K562 (cell line): ENCODE measurements around the gene FGFBP2. TPM values are rescaled to one million over a fixed set of nuclear protein-coding genes. Genes with fewer than 3 reads are reported as not detected.

Experiments
- ATAC-seq: fragments of 200-7000 bp; cut with Tn5 transposase; 3 replicates; pipeline ENCODE4 v1.9.1; 2020; ENCODE audit warnings: moderate library complexity
- BruUV-seq: library from RNA; stranded (reverse); fragments of 400-500 nt; replicated peaks from 2 replicates; lab custom pipeline; 2021; lab: Mats Ljungman, UMichigan
- CTCF ChIA-PET: fragments of 300-600 bp; formaldehyde crosslinking; extraction: SDS; loops from one replicate; lab custom pipeline; 2021; ENCODE audit warnings: low intra/inter-chr PET ratio; lab: Yijun Ruan, JAX
- POLR2A ChIA-PET: fragments of 300-600, 350-650 bp; sonication (Branson Sonifier 250); formaldehyde crosslinking; extraction: SDS; loops from one replicate; lab custom pipeline; 2021; ENCODE audit warnings: antibody characterized with exemption, inconsistent platforms; lab: Yijun Ruan, JAX
- DNase-seq, 4 experiments: peaks; one replicate each; pipeline versions ENCODE4 v3.0.0 to v3.0.0-alpha.2; 2011 to 2018; ENCODE audit warnings: low spot score in 3 of 4, mixed read lengths in 3 of 4; ENCODE audit errors: extremely low read depth in 1 of 4
- FAIRE-seq: peaks from 2 replicates; lab custom pipeline; 2011; peaks lifted over from hg19 to GRCh38; lab: Jason Lieb, UNC
- H2AFZ ChIP-seq: 2 replicates; pipeline ENCODE4 v1.6.0; 2011; ENCODE audit warnings: low read depth, low read length, control low read depth, inconsistent platforms
- H3K27ac ChIP-seq: fragments of 200-600 bp; 3 replicates; pipeline ENCODE4 v1.8.0; 2011; ENCODE audit warnings: low read depth, mild to moderate bottlenecking, control low read depth, inconsistent platforms, low read length, moderate library complexity, mixed read lengths; ENCODE audit errors: extremely low read depth
- H3K27me3 ChIP-seq, 2 experiments: fragments of 300-600 bp in 1 of 2; 2 replicates in 1 of 2; 3 replicates in 1 of 2; pipeline versions ENCODE4 v1.6.0 to v1.8.0; 2011; ENCODE audit warnings: inconsistent platforms in 2 of 2, low read length in 2 of 2, mild to moderate bottlenecking in 1 of 2, mixed read lengths in 1 of 2, moderate library complexity in 1 of 2; ENCODE audit not compliant: control insufficient read depth in 2 of 2, insufficient read depth in 2 of 2
- H3K36me3 ChIP-seq: fragments of 300-600 bp; 3 replicates; pipeline ENCODE4 v1.8.0; 2011; ENCODE audit warnings: mild to moderate bottlenecking, low read length, inconsistent platforms; ENCODE audit not compliant: control insufficient read depth, insufficient read depth
- H3K4me1 ChIP-seq, 2 experiments: fragments of 200-600 bp in 1 of 2; replicated peaks in 1 of 2; 2 replicates in 1 of 2; 3 replicates in 1 of 2; pipeline versions ENCODE4 v1.5.1 to v1.8.0; 2011; ENCODE audit warnings: inconsistent platforms in 2 of 2, low read length in 2 of 2, mild to moderate bottlenecking in 1 of 2, mixed read lengths in 1 of 2, moderate library complexity in 1 of 2; ENCODE audit not compliant: control insufficient read depth in 2 of 2, insufficient read depth in 2 of 2
- H3K4me2 ChIP-seq: 2 replicates; pipeline ENCODE4 v1.6.1; 2011; ENCODE audit warnings: low read length, control low read depth, inconsistent platforms, mixed read lengths; ENCODE audit not compliant: insufficient read depth
- H3K4me3 ChIP-seq: fragments of 200-600 bp; sonication (generic), shearing (Covaris generic); 2 replicates; pipeline ENCODE4 v1.5.1; 2016; ENCODE audit warnings: control low read depth, inconsistent platforms
- H3K79me2 ChIP-seq: fragments of 200-600 bp; 3 replicates; pipeline ENCODE4 v1.8.0; 2011; ENCODE audit warnings: low read length, inconsistent platforms; ENCODE audit not compliant: control insufficient read depth, insufficient read depth
- H3K9ac ChIP-seq, 2 experiments: 2 replicates each; pipeline versions ENCODE4 v1.6.0 to v1.6.1; 2011; ENCODE audit warnings: low read depth in 2 of 2, low read length in 2 of 2, control low read depth in 1 of 2, inconsistent platforms in 1 of 2, mild to moderate bottlenecking in 1 of 2, mixed read lengths in 1 of 2; ENCODE audit not compliant: insufficient read depth in 1 of 2
- H3K9me1 ChIP-seq: one replicate; pipeline ENCODE4 v1.6.0; 2011; ENCODE audit warnings: inconsistent platforms, mild to moderate bottlenecking, low read length, moderate library complexity; ENCODE audit not compliant: control insufficient read depth, insufficient read depth
- H3K9me3 ChIP-seq: replicated peaks from 2 replicates; pipeline ENCODE4 v1.5.1; 2011; ENCODE audit warnings: low read depth, low read length, inconsistent platforms; ENCODE audit not compliant: control insufficient read depth, insufficient read depth
- H4K20me1 ChIP-seq: replicated peaks from 2 replicates; pipeline ENCODE4 v1.6.1; 2011; ENCODE audit warnings: low read length, inconsistent platforms, mixed read lengths; ENCODE audit not compliant: control insufficient read depth, insufficient read depth
- ESRRB ChIP-seq: fragments of 250-450 bp; sonication (Bioruptor Pico); IDR thresholded peaks from 2 replicates; pipeline ENCODE4 v1.5.0; 2020; ENCODE audit warnings: mild to moderate bottlenecking, moderate library complexity, borderline replicate concordance
- HMGN3 ChIP-seq: IDR thresholded peaks from 2 replicates; pipeline ENCODE4 v1.6.1; 2011; ENCODE audit warnings: borderline replicate concordance, low read depth, mild to moderate bottlenecking, mixed read lengths, low read length; ENCODE audit not compliant: insufficient read length; ENCODE audit errors: extremely low read depth
- HSF4 ChIP-seq: fragments of 250-450 bp; sonication (Bioruptor Pico); IDR thresholded peaks from 2 replicates; pipeline ENCODE4 v2.1.2; 2022; ENCODE audit warnings: mild to moderate bottlenecking, moderate library complexity, borderline replicate concordance
- NFYB ChIP-seq: IDR thresholded peaks from 2 replicates; pipeline ENCODE4 v1.6.1; 2011; ENCODE audit warnings: mild to moderate bottlenecking, moderate library complexity; ENCODE audit not compliant: insufficient read length; ENCODE audit errors: extremely low read depth
- PPARD ChIP-seq: fragments of 250-450 bp; sonication (Bioruptor Pico); IDR thresholded peaks from 2 replicates; pipeline ENCODE4 v1.8.0; 2022; ENCODE audit warnings: inconsistent platforms, mild to moderate bottlenecking, moderate library complexity
- SPI1 ChIP-seq: IDR thresholded peaks from 2 replicates; pipeline ENCODE4 v1.6.1; 2011; ENCODE audit warnings: low read depth, low read length, control low read depth, borderline replicate concordance
- TRIM28 ChIP-seq: fragments of 450-650 bp; IDR thresholded peaks from 2 replicates; pipeline ENCODE4 v1.6.1; 2017
- ZNF133 ChIP-seq: fragments of 250-450 bp; sonication (Bioruptor Pico); IDR thresholded peaks from 2 replicates; pipeline ENCODE4 v1.4.0; 2020; ENCODE audit warnings: mild to moderate bottlenecking
- WGBS: fragments of 100-300 bp; shearing (Covaris generic); methylation state at CpG from one replicate; pipeline ENCODE4 v1.1.6; 2016; ENCODE audit warnings: low coverage, mixed read lengths; ENCODE audit not compliant: insufficient coverage; ENCODE audit errors: missing lambda C conversion rate; 5-methylcytosine and 5-hydroxymethylcytosine counted together
- in situ Hi-C: fragments of 300-500 bp; cut with MboI; formaldehyde crosslinking; loops from 4 replicates; pipeline ENCODE4 v1.15.0; 2018; ENCODE audit warnings: inconsistent platforms, mixed read lengths
- intact Hi-C: fragments of 100-400 bp; cut with micrococcal nuclease; formaldehyde crosslinking; loops from 2 replicates; pipeline ENCODE4 v1.14.2; 2022
- polyA plus RNA-seq, 8 experiments: library from polyadenylated mRNA; depleted of rRNA in 4 of 8; stranded (reverse) in 5 of 8; unstranded in 3 of 8; fragments of >200 nt; fragmentation: Nextera tagmentation in 2 of 8; fragmentation: Illumina TruSeq in 1 of 8; extraction: Ambion mirVana in 2 of 8; extraction: Trizol in 1 of 8; gene quantifications; 2 replicates each; pipeline versions ENCODE4 v1.2.1 to v1.2.3, GENCODE V29; 2011 to 2014; ENCODE audit warnings: inconsistent platforms in 1 of 8, missing spikeins in 1 of 8
- total RNA-seq, 7 experiments: library from RNA; depleted of rRNA in 6 of 7; stranded (reverse); fragments of >200 nt in 6 of 7; fragmentation: Illumina TruSeq in 2 of 7; extraction: Trizol in 2 of 7; gene quantifications; 2 replicates each; pipeline versions ENCODE4 v1.2.1 to v1.2.3, GENCODE V29; 2011 to 2021; ENCODE audit warnings: low replicate concordance in 1 of 7
- TF ChIP-seq, protein P1 (sequence below): fragments of 450-650 bp; IDR thresholded peaks from 2 replicates; pipeline ENCODE4 v1.6.1; 2017; ENCODE audit warnings: mild to moderate bottlenecking, moderate library complexity

Gene FGFBP2
- total and polyA plus RNA-seq, 9 of the 15 experiments (the other 6 are each of a cell fraction or from before 2014, with no cell fraction given), result not detected

DNA sequence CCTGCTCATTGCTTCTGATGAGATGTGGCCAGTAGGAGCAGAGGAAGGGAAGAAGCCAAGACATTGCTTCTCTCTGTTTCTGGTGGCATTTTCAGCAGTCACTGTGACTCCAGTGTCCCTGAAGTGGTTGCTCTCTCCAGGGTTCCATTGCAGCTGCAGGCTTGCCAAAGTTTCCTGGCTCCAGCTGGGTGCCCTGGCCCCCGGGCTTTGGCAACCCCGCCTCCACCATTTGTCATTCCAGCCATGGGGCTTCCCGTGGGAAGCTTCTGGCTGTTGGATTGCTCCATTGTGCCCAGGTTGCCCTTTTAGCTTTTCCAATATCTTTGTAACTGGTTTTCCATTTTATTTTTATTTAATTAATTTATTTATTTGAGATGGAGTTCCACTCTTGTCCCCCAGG, 37.1 kb downstream of the FGFBP2 start:
- H3K9ac ChIP-seq, result no peak overlapping the region
- H3K27ac ChIP-seq, result no peak overlapping the region
- intact Hi-C loops, result no loop called here
- H4K20me1 ChIP-seq, result no peaks in the 10 kb centered on the region
- no peak for TF ChIP-seq TRIM28
- H3K36me3 ChIP-seq, result no peaks in the 10 kb centered on the region
- ATAC-seq, result no peak
- no TSS peak for BruUV-seq
- no peak for DNase-seq
- H3K9me1 ChIP-seq, result no peaks in the 10 kb centered on the region
- H3K27me3 ChIP-seq, result peaks cover 0 to 27% of the 10 kb centered on the region in 2 experiments; a peak in 4 of 5 replicates
- in situ Hi-C loops, result no loop called here
- H3K4me3 ChIP-seq, result no peak overlapping the region
- ChIA-PET POLR2A (no interaction called here), CTCF (no interaction called here)
- H3K9me3 ChIP-seq, result no peaks in the 10 kb centered on the region
- H3K4me1 ChIP-seq, result no peaks in the 10 kb centered on the region
- H3K4me2 ChIP-seq, result no peak overlapping the region
- FAIRE-seq, result no peak
- H2AFZ ChIP-seq, result no peak overlapping the region
- WGBS, result 0% methylated on average over 3 of the region's 3 CpGs
- no peaks in the 10 kb centered on the region for H3K79me2 ChIP-seq

DNA sequence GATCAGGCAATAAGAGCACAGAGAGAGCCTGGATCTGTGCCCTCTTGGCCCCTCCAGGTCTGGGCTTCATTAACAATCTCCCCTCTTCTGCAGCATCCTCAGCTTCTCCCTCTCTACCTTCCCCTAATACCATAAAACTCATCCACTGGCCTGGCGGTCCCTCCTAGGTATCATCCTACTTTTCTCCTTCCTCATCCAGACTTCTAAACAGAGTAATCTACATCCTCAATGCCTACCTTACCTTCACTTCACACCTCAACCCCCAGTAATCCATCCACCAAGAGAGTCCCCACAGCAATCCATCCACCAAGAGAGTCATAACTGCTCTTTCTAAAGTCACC, 41.4 kb downstream of the FGFBP2 start:
- no peak for DNase-seq
- in situ Hi-C loops, result no loop called here
- 22% methylated on average over 1 of the region's 1 CpG for WGBS
- H3K4me3 ChIP-seq, result no peak overlapping the region
- H3K4me1 ChIP-seq, result no peaks in the 10 kb centered on the region
- intact Hi-C loops, result no loop called here
- no peak overlapping the region for H2AFZ ChIP-seq
- BruUV-seq, result no TSS peak
- POLR2A ChIA-PET, result no interaction called here
- no peak overlapping the region for H3K27ac ChIP-seq
- no peak for FAIRE-seq
- no peaks in the 10 kb centered on the region for H3K9me1 ChIP-seq
- peaks cover 0 to 17% of the 10 kb centered on the region in 2 experiments; a peak in 4 of 5 replicates for H3K27me3 ChIP-seq
- no peak for ATAC-seq
- H4K20me1 ChIP-seq, result no peaks in the 10 kb centered on the region
- TF ChIP-seq, protein P1, sequence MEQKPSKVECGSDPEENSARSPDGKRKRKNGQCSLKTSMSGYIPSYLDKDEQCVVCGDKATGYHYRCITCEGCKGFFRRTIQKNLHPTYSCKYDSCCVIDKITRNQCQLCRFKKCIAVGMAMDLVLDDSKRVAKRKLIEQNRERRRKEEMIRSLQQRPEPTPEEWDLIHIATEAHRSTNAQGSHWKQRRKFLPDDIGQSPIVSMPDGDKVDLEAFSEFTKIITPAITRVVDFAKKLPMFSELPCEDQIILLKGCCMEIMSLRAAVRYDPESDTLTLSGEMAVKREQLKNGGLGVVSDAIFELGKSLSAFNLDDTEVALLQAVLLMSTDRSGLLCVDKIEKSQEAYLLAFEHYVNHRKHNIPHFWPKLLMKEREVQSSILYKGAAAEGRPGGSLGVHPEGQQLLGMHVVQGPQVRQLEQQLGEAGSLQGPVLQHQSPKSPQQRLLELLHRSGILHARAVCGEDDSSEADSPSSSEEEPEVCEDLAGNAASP, result no peak
- TF ChIP-seq HSF4 (CRISPR knock-in tag) (no peak), NFYB (no peak), ZNF133 (no peak), SPI1 (no peak), ESRRB (CRISPR knock-in tag) (no peak), PPARD (CRISPR knock-in tag) (no peak), HMGN3 (no peak)
- no peaks in the 10 kb centered on the region for H3K79me2 ChIP-seq
- H3K9me3 ChIP-seq, result no peaks in the 10 kb centered on the region
- no peaks in the 10 kb centered on the region for H3K36me3 ChIP-seq
- H3K4me2 ChIP-seq, result no peak overlapping the region
- H3K9ac ChIP-seq, result no peak overlapping the region
- CTCF ChIA-PET, result no interaction called here
